DMS153 treated with DMSO at 0.1 percent for 48 hours (cell line): ENCODE data around the gene RNF212B.
"Not testable (repeated sequence)": the region's sequence is repeated elsewhere in the genome, so short reads cannot be mapped to it uniquely, and the experiment has no call there.

ENCODE experiments used
- DNase-seq: peaks from one replicate; lab custom pipeline; 2025; ENCODE audit not compliant: unreplicated experiment; lab: John Stamatoyannopoulos, UW

The RNF212B gene

DNA sequence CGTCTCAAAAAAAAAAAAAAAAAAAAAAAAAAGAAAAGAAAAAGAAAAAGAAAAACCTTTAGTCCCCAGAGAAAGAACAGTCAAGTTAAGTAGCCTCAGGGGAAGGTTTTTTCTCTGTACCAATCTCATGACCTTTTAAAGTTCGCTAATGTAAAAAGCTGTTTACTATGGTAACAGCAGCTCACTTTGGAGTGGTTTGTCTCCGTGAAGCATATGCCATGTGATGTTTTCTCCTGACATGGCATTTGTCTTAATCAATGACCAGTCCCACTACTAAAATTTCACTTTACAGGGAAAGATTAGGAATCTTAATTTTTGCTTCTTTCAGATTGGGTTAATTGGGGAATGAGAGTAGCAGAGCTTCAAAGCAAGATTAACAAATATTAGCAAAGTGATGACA is 4.3 kb downstream of the RNF212B start:
- DNase-seq = no peak

DNA sequence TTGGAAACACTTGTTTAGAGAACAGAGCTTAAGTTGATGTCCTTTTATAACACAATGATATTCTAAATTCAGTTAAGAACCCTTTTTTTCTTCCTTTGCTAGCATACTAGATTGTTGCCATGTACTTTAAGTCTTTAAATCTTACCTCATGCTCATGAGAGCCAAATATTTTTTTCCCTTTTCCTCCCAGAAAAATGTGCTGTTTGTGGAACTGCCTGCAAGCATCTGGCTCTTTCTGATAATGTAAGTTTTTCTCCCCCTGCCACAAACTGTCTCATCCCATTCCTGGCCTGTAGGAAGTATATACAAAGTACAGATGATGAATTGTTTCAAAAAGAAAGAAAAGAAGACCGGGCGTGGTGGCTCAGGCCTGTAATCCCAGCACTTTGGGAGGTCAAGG is 5.3 kb downstream of the RNF212B start:
- no peak for DNase-seq

DNA sequence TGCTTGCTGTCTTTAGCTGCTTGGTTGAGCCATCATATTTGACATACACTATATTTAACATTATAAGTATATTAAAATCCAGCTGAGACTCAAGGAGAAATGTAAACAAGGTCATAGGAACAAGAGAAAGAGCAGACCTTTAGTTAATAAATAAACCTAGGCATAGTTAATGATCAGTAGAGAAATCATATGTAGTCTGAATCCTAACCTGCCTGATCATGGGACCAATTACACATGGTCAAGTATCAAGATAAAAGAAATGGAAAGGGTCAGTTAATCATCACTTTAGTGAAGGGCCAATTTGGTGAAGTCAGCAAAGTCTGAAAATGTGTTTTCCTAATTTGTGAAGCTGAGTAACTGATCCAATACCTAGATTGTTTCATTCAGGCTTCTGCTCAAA is 7.5 kb downstream of the RNF212B start:
- DNase-seq = no peak

DNA sequence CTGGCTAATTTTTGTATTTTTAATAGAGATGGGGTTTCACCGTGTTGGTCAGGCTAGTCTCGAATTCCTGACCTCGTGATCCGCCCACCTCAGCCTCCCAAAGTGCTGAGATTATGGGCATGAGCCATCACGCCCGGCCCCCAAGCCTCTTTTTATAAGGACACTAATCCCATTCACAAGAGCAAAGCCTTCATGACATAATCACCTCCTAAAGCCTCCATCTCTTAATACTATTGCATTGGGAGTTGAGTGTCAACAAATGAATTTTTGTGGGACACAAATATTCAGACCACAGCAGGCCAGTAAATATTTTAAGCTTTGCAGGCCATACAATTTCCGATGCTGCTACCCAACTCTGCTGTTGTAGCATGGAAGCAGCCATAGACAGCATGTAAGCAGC is 10.9 kb downstream of the RNF212B start:
- DNase-seq = no peak

DNA sequence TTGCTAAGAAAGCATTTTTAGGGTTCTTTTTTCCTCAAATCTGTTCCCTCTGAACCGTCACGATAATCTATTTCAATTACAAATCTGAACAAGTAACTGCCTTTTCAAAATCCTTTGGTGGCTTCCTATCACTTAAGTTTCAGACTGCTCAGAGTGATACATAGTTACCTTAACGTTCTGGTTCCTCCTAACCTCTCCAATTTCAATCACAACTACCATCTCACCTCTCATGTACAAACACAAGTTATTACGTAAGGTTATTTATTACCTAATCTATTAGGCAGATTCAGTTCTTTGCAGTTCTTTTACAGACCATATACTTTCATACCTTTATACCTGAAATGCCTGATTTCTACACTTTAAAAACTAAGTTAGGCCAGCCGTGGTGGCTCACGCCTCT is 12.1 kb downstream of the RNF212B start:
- no peak for DNase-seq

DNA sequence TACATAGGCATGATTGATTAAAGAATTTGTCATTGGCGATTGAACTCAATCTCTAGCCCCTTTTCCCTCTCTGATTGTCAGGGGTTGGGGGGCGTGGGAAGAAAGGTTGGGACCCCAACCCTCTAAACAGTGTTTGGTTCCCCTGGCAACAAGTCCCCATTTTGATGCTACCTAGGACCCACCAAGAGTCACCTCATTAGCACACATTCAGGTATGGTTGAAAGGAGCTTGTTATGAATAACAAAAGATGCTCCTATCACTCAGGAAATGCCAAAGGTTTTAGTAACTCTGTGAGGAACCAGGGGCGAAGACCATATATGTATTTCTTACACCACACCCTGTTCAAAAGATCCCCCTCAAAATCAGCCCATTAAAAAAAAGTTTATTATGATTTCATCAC is 14.3 kb downstream of the RNF212B start:
- DNase-seq = no peak

- no peak for DNase-seq
Observed at GRCh38 chr14:23252420-23253333, 14.9 kb downstream of the RNF212B start.

DNA sequence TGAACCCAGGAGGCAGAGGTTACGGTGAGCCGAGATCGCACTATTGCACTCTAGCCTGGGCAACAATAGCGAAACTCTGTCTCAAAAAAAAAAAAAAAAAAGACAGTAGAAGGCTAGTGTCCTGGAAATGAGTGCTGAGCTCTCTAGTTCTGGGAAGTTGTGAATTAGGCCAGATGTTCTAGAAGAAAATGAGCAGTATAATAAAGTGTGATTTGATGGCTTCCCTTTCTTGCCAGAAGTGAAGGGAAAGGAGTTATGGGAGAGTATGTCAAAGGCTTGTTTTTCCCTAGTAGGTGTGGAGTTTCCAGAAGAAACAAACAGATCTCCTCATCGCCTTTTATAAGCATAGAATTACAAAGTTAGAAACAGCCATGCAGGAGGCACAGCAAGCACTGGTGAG is 20.5 kb downstream of the RNF212B start:
- DNase-seq = no peak

DNA sequence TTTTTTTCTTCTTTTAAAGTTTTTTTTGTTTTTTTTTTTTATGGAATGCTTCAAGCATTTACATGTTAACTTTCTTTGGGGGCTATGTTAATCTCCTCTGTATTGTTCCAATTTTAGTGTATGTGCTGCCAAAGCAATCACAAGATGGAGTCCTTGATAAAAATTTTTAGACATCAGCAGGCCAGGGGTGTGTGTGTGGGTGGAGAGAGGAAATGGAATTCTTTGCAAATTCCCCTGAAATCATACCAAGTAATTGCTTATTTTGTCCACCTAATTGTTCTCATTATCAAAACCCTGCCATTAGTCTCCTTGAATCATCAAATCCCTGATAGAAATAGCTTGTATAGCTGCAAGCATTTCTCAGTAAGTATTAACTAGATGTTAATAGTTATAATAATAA is 21.7 kb downstream of the RNF212B start:
- no peak for DNase-seq

DNA sequence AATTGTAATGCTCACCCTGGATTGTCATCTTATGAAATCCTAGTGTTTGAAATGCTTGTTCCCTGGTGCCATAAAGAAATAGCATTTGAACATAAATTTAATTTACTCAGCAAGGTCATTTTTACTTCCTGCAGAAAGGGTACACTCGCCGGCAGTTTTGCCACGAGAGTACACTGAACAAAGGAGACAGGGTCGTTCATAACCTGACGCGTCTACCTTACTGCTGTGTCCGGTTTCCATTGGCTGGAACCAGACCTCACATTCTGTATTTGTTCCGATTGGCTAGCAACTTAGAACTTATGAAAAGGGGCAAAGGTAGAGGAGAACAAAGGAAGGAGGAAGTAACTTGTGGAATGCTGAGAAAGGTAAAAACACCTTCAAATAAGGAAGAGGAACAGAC is 23.1 kb downstream of the RNF212B start:
- not testable (repeated sequence) for DNase-seq

GRCh38 chr14:23269193-23269592 is 31.5 kb downstream of the RNF212B start:
- no peak for DNase-seq

DNA sequence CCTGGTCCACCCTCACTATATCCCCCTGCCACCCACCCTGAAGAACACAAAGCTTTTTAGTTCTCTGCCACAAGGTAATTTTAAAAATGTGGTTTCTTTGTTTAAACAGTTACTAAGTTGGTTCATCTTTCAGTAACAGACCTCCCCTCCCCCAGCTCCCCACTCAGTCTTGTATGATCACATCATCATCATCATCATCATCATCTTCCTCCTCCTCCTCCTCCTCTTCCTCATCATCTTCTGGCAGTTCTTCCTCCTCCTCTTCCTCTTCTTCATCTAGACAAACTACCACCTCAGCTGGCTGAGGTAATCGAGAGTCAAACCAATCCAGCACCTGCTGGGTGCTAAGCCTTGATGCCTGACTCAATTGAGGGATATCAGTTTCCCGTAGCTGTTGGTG is 37.7 kb downstream of the RNF212B start:
- no peak for DNase-seq

GRCh38 chr14:23277189-23277588 is 39.5 kb downstream of the RNF212B start:
- no peak for DNase-seq

DNA sequence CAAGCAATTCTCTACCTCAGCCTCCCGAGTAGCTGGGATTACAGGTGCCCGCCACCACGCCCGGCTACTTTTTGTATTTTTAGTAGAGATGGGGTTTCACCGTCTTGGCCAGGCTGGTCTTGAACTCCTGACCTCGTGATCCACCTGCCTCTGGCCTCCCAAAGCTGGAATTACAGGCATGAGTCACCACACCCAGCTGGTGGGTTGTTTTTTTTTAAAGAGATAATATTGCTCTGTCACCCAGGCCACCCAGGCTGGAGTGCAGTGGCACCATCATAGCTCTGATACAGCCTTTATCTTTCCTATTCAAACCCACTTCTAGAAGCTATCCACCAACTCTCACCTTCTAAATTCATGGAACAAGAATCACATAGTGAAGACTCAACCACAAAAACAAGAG is 40.2 kb downstream of the RNF212B start:
- DNase-seq = not testable (repeated sequence)

DNA sequence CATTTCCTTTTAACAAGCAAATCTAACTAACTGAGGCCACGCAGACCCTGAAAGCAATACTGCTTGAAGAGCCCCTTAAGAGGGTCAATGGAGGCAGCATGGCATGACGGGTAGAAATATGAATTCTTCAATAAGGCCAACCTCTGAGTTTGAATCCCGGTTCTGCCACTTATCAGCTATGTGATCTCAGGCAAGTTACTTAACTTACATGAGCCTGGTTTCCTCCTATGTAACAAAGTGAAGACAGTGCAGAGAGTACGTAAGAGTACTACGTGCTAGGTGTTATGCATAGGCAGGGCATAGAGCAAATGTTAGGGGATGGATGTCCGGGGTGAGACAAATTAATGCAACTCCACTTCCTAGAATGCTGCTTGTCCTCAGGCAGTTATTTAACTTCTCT is 43.5 kb downstream of the RNF212B start:
- no peak for DNase-seq

DNA sequence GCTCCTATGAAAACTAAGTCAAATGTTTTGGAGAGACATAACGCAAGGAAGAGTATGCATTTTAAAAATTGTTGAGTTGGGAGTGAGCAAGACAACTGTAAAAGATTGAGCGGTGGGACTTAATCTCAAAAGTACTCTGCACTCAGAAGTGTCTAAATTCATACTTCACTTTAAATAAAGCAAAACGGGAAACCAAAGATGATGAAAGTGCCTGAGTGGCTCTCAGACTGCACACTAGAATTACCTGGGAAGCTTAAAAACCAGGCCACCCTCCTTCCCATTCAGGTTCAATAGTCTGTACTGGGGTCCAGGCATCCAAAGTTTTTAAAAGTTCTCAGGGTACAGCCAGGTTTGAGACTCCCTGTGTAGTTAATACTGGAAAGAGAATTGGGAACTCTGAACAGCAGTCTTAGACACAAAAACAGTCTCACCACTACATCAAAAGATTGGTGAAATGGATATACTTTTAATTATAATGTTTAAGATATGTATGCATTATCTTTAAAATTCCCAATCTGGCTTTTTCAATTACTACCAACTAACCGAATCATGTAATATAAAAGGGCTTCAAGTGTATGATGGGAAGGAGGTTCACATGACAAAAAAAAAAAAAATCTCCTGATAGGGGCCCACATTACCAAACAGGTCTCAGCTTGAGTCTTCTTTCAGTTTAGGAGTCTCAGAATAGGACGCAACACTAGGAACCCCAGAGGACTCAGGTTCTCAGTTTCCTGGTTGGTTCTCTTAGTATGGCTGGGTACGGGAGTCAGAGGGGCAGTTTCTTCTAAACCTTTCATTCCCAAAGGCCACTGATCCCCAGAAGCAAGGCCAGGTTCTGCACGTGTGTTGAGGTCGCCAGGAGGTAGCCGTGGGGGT is 47.2 kb downstream of the RNF212B start:
- no peak for DNase-seq

- no peak for DNase-seq
Observed at GRCh38 chr14:23285530-23286019, 47.8 kb downstream of the RNF212B start.

DNA sequence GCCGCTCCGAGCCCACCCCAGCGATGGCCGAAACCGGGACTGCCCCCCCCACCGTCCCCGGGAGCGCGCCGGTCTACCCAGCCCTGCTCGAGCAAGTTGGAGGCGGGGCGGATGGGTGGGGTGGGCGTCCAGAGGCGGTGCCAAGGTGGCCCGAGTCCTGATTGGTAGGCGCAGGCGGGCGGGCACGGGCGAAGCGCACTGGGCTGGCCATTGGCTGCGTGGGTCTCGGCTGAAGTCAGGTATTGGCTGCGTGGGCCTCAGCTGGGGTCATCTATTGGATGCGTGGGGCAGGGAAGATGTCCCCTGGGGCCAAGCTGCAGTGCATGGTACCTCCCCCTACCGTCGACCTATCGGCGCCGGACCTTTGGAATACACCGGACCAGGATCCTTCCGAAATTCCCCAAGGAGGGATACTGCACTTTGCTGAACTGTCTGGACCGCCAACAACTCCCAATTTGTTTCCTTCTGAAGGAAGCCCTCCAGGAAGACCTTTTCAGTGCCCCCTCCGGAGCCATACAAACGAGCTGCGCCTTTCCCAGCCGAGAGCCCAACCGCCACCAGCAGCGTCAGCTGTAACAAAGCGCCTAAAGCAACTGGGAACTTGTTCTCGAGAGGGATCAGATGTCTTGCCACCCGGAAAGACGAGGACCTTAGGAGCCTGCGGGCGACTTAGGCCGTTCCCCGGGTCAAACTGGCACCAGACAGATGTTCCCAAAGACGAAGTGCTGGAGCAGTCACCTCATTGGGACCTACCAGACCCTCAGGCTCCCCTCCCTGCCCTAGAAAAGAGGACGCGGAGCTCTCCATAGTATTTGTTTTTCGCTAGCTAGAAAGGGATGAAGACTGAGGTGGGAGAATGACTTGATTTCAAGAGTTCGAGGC is 48.5 kb downstream of the RNF212B start, which contains the start of gene HOMEZ:
Gene HOMEZ (minus strand): TSS at position 113 of the 882 bp plus-strand sequence. CDS start 180 bp downstream, outside the sequence.
- DNase-seq = peak; percentile 96

GRCh38 chr14:23286902-23287479 is 49.3 kb downstream of the RNF212B start:
- DNase-seq = no peak
